WI38 (cell line): ENCODE results near the gene PRR27.

Experiments
- H3K4me3 ChIP-seq: 2 replicates; pipeline ENCODE4 v1.5.1; 2011; ENCODE audit warnings: low read depth, mild to moderate bottlenecking, control low read depth, low read length
- CTCF ChIP-seq: IDR thresholded peaks from 2 replicates; pipeline ENCODE4 v1.5.1; 2012; ENCODE audit warnings: low read depth, mild to moderate bottlenecking, control low read depth, low read length

The PRR27 gene

DNA sequence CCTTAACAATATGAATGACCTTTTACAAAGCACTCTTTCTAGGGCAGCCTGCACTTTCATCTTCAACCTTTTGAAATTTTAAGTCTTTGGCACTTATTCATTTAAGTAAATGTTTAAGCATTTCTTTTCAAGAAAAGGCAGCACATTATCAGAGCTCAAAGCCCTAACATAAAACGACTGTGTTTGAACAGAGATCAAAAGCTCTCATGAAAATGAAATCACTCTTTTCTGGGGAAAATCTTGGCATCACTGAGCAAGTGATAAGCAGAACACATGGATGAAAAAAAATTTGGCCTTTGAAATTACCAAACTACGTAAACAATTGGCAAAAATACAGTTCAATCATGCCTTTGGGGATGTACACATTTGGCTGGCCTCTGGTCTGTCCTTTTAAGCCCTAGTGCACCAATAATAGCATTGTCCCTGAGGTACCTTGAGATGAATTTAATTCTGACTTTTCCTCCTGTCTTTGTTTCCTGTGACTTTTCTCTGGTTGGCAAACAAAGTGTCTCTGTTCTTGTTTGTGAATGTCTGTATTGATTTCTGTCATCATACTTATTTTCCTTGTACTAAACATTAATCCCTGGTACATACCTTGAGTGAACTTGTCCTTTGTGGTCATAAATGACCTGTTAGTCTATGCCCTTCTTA lies 28.6 kb downstream of the PRR27 start:
- no peak overlapping the region for H3K4me3 ChIP-seq
- no peak for TF ChIP-seq CTCF

DNA sequence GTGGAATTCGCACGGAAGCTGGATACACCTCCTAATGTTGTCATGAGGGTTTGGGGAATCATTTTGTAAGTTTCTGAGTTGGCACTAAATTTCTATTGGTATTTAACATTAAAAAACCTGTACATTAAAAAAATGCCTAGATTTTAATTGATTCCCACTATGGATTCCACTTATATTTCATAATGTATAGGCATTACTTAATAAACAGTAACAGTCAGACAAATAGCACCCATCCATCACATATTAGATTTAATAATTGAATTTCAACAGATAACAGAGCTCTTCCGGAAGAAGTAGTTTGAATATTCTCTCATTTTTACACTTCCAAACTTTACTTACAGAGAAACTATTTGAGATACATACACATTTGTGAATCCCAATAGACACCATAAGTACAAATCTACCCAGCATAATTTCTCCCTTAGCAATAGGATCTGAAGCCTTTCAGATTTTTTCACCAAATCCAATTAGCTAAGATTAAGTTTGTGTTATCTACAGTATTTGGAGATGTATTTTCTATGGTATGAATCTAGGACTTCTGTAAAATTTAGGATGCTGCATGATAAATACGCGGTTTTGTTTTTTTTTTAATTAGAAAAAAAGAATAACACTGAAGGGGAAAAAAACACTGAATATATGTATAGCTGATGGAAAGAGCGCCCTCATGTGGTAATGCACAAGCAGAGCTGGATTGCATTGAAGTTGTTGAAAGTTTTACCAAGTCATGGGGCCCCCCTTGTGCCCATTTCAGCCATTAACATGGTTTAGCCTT lies 29.3 kb downstream of the PRR27 start:
- no peak for TF ChIP-seq CTCF
- no peak overlapping the region for H3K4me3 ChIP-seq

GRCh38 chr4:70183940-70184246 lies 29.9 kb downstream of the PRR27 start:
- H3K4me3 ChIP-seq, result no peak overlapping the region
- TF ChIP-seq CTCF, result no peak

DNA sequence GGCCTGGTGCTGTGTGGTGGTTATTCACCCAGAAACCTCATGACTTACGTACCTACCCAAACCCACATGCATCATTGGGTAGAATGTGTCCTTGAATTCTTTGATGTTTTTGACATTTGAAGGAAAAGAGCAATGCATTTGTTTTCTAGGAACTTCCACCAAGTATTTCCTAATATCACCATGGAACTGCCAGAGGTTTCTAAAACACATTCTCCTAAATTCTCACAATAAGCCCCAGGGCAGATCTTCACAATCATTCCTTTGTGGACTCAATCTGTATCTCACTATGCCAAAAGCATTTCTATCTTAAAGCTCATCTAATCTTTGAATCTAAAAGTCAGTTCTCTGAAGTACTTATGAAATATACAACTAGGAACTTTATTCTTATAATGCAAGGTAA lies 33.2 kb downstream of the PRR27 start:
- H3K4me3 ChIP-seq, result no peak overlapping the region
- TF ChIP-seq CTCF, result no peak

- TF ChIP-seq CTCF, result no peak
- no peak overlapping the region for H3K4me3 ChIP-seq
Measured at GRCh38 chr4:70190579-70190978, 36.5 kb downstream of the PRR27 start.

DNA sequence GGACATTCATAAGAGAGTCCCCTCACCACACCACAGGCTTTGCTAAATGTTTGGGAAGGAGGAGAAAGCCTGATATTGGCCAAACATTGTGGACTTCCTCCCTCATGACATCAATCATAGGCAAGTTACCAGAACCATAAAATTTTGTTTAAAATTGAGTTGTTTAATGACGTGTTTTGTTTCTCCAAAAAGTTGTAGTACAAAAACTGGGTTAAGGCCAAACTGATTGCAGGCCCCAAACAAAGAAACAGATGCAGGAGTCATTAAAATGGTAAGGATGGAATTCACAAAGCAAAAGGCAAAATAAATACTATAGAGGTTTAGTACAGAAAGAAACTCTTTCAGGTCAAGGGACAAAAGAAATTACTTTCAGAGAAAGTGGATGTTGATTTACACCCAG lies 37.6 kb downstream of the PRR27 start:
- no peak for TF ChIP-seq CTCF
- H3K4me3 ChIP-seq, result no peak overlapping the region

GRCh38 chr4:70192895-70193294 lies 38.9 kb downstream of the PRR27 start:
- H3K4me3 ChIP-seq, result no peak overlapping the region
- no peak for TF ChIP-seq CTCF
